HCT116 (cell line): ENCODE data around the gene ELK4. TPM values are rescaled to one million over a fixed set of nuclear protein-coding genes. Genes with fewer than 3 reads are reported as not detected.

Source experiments
- ATAC-seq: fragments of 200-7000 bp; cut with Tn5 transposase; 2 replicates; pipeline ENCODE4 v1.9.1; 2020; ENCODE audit warnings: mild to moderate bottlenecking, moderate library complexity
- BruUV-seq: library from RNA; stranded (reverse); fragments of 400-500 nt; replicated peaks from 2 replicates; lab custom pipeline; 2021; lab: Mats Ljungman, UMichigan
- CTCF ChIA-PET: fragments of 300-600 bp; sonication (Branson Sonifier 250); formaldehyde crosslinking; loops from one replicate; lab custom pipeline; 2021; ENCODE audit warnings: antibody characterized with exemption; lab: Charles Lee
- POLR2A ChIA-PET: fragments of 300-600, 350-600 bp; sonication (Branson Sonifier 250); formaldehyde crosslinking; loops from one replicate; lab custom pipeline; 2021; ENCODE audit warnings: antibody characterized with exemption; lab: Charles Lee
- RAD21 ChIA-PET, 2 experiments: fragments of 300-600 bp; sonication (Branson Sonifier 250); formaldehyde crosslinking; loops; one replicate each; lab custom pipeline; 2023; ENCODE audit warnings: low total read pairs in 2 of 2; ENCODE audit not compliant: uncharacterized antibody in 2 of 2, unreplicated experiment in 2 of 2, low non-redundant PET in 1 of 2; lab: Charles Lee
- DNase-seq: peaks from one replicate; pipeline ENCODE4 v3.0.0-alpha.2; 2010; ENCODE audit warnings: low read depth, low spot score
- H2AFZ ChIP-seq: fragments of 200-600 bp; shearing (Covaris generic), sonication (generic); 2 replicates; pipeline ENCODE4 v1.6.1; 2017; ENCODE audit warnings: low read depth, mixed run types, mixed read lengths, antibody characterized with exemption, low read length; ENCODE audit not compliant: poor library complexity, severe bottlenecking
- H3K27ac ChIP-seq: 2 replicates; pipeline ENCODE4 v1.5.1; 2012; ENCODE audit warnings: low read depth, low read length
- H3K27me3 ChIP-seq: fragments of 200-600 bp; sonication (generic); 2 replicates; pipeline ENCODE4 v1.6.1; 2016; ENCODE audit warnings: mixed run types, low read length, mixed read lengths; ENCODE audit not compliant: insufficient read depth
- H3K36me3 ChIP-seq, 2 experiments: fragments of 200-500 bp in 1 of 2; fragments of 200-600 bp in 1 of 2; sonication (Bioruptor generic) in 1 of 2; sonication (generic) in 1 of 2; 2 replicates each; pipeline versions ENCODE4 v1.5.1 to v1.6.1; 2014 to 2016; ENCODE audit warnings: low read length in 2 of 2, inconsistent platforms in 1 of 2, mixed read lengths in 1 of 2, mixed run types in 1 of 2; ENCODE audit not compliant: insufficient read depth in 2 of 2, control insufficient read depth in 1 of 2
- H3K4me1 ChIP-seq, 2 experiments: fragments of 200-600 bp in 1 of 2; sonication (generic) in 1 of 2; 2 replicates each; pipeline versions ENCODE4 v1.5.1 to v1.6.1; 2012 to 2017; ENCODE audit warnings: low read length in 2 of 2, inconsistent platforms in 1 of 2, mild to moderate bottlenecking in 1 of 2, mixed read lengths in 1 of 2, mixed run types in 1 of 2, moderate library complexity in 1 of 2; ENCODE audit not compliant: insufficient read depth in 2 of 2, control insufficient read depth in 1 of 2
- H3K4me2 ChIP-seq: fragments of 200-600 bp; sonication (generic); 2 replicates; pipeline ENCODE4 v1.6.1; 2017; ENCODE audit warnings: mixed run types, low read length, mixed read lengths
- H3K4me3 ChIP-seq, 2 experiments: fragments of 200-600 bp in 1 of 2; sonication (generic) in 1 of 2; replicated peaks in 1 of 2; 2 replicates each; pipeline ENCODE4 v1.5.1; 2011 to 2016; ENCODE audit warnings: low read length in 2 of 2, control low read depth in 1 of 2, low read depth in 1 of 2, mild to moderate bottlenecking in 1 of 2, mixed read lengths in 1 of 2, mixed run types in 1 of 2
- H3K79me2 ChIP-seq: fragments of 200-600 bp; sonication (generic); 2 replicates; pipeline ENCODE4 v1.6.1; 2017; ENCODE audit warnings: mild to moderate bottlenecking, mixed run types, low read length, moderate library complexity, mixed read lengths; ENCODE audit not compliant: insufficient read depth
- H3K9ac ChIP-seq: fragments of 200-600 bp; sonication (generic); 2 replicates; pipeline ENCODE4 v1.6.1; 2016; ENCODE audit warnings: low read length, mixed read lengths
- H3K9me2 ChIP-seq: fragments of 200-600 bp; sonication (generic), shearing (Covaris generic); 2 replicates; pipeline ENCODE4 v1.6.1; 2017; ENCODE audit warnings: mixed run types, mild to moderate bottlenecking, moderate library complexity; ENCODE audit not compliant: insufficient read depth
- H3K9me3 ChIP-seq, 2 experiments: fragments of 200-500 bp in 1 of 2; fragments of 200-600 bp in 1 of 2; sonication (Bioruptor generic) in 1 of 2; sonication (generic) in 1 of 2; 2 replicates each; pipeline ENCODE4 v1.6.1; 2014 to 2017; ENCODE audit warnings: low read length in 2 of 2, mixed read lengths in 2 of 2, inconsistent platforms in 1 of 2, low read depth in 1 of 2, mild to moderate bottlenecking in 1 of 2, mixed run types in 1 of 2, moderate library complexity in 1 of 2; ENCODE audit not compliant: control insufficient read depth in 1 of 2, insufficient read depth in 1 of 2
- H4K20me1 ChIP-seq: fragments of 200-600 bp; sonication (generic), shearing (Covaris generic); 2 replicates; pipeline ENCODE4 v1.6.1; 2017; ENCODE audit warnings: mixed run types, mild to moderate bottlenecking, moderate library complexity; ENCODE audit not compliant: insufficient read depth
- CBX3 ChIP-seq: IDR thresholded peaks from 2 replicates; pipeline ENCODE4 v1.6.1; 2012; ENCODE audit warnings: low read depth
- EZH2phosphoT487 ChIP-seq: fragments of 200-600 bp; IDR thresholded peaks from 2 replicates; pipeline ENCODE4 v1.6.1; 2018; ENCODE audit warnings: antibody characterized with exemption, borderline replicate concordance
- FOSL1 ChIP-seq: IDR thresholded peaks from 2 replicates; pipeline ENCODE4 v1.6.1; 2012; ENCODE audit warnings: low read depth
- SIN3A ChIP-seq: IDR thresholded peaks from 2 replicates; pipeline ENCODE4 v1.6.1; 2012; ENCODE audit warnings: low read depth
- SP1 ChIP-seq: IDR thresholded peaks from 2 replicates; pipeline ENCODE4 v1.6.1; 2012; ENCODE audit warnings: low read depth
- ZFX ChIP-seq: fragments of 450-650 bp; IDR thresholded peaks from 2 replicates; pipeline ENCODE4 v1.6.1; 2017
- ZNF274 ChIP-seq: fragments of 200-500 bp; sonication (Bioruptor generic); IDR thresholded peaks from 2 replicates; pipeline ENCODE4 v1.6.1; 2014; ENCODE audit warnings: mild to moderate bottlenecking, low read depth, low read length, inconsistent platforms
- intact Hi-C: fragments of 100-400 bp; cut with micrococcal nuclease; formaldehyde crosslinking; loops from 2 replicates; pipeline ENCODE4 v1.10.0; 2022
- total RNA-seq: library from RNA; stranded (reverse); gene quantifications from one replicate; pipeline ENCODE4 v1.2.1, GENCODE V29; 2021; ENCODE audit not compliant: unreplicated experiment
- TF ChIP-seq, protein P1 (sequence below): IDR thresholded peaks from 2 replicates; pipeline ENCODE4 v1.6.1; 2012; ENCODE audit warnings: low read depth

The ELK4 gene
- total RNA-seq, 1 experiment from 2014 or later = 46.2 TPM

DNA sequence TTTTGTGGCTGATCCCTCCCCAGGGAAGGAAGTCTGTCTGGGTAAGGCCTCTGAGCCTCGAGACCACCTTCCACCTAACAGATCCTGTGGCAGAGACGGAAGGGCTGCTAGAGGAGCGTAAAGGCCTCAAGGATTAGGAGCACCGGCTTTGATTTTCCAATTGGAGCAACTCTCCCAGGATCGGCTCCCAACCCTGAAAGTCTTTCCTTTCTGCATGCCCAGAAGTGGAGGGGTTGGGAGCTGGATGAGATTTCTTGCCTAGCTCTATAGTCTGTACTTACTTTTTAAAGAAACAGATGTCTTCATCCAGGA is 41.4 kb downstream of the ELK4 start:
- intact Hi-C loops = loop anchor here (2.0 to 10.0 kb wide), 3 partner anchors 120 to 387 kb away; no protein-coding TSS in a partner anchor
- H3K4me2 ChIP-seq = no peak overlapping the region
- TF ChIP-seq EZH2phosphoT487 (no peak), ZFX (no peak), FOSL1 (no peak), ZNF274 (no peak), SIN3A (no peak), SP1 (no peak), CBX3 (no peak)
- TF ChIP-seq, protein P1, sequence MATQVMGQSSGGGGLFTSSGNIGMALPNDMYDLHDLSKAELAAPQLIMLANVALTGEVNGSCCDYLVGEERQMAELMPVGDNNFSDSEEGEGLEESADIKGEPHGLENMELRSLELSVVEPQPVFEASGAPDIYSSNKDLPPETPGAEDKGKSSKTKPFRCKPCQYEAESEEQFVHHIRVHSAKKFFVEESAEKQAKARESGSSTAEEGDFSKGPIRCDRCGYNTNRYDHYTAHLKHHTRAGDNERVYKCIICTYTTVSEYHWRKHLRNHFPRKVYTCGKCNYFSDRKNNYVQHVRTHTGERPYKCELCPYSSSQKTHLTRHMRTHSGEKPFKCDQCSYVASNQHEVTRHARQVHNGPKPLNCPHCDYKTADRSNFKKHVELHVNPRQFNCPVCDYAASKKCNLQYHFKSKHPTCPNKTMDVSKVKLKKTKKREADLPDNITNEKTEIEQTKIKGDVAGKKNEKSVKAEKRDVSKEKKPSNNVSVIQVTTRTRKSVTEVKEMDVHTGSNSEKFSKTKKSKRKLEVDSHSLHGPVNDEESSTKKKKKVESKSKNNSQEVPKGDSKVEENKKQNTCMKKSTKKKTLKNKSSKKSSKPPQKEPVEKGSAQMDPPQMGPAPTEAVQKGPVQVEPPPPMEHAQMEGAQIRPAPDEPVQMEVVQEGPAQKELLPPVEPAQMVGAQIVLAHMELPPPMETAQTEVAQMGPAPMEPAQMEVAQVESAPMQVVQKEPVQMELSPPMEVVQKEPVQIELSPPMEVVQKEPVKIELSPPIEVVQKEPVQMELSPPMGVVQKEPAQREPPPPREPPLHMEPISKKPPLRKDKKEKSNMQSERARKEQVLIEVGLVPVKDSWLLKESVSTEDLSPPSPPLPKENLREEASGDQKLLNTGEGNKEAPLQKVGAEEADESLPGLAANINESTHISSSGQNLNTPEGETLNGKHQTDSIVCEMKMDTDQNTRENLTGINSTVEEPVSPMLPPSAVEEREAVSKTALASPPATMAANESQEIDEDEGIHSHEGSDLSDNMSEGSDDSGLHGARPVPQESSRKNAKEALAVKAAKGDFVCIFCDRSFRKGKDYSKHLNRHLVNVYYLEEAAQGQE = no peak
- H3K36me3 ChIP-seq = no peaks in the 10 kb centered on the region
- no peaks in the 10 kb centered on the region for H3K9me3 ChIP-seq
- no peaks in the 10 kb centered on the region for H3K79me2 ChIP-seq
- H3K9ac ChIP-seq = no peak overlapping the region
- ChIA-PET CTCF (interaction anchor here (4.9 to 8.1 kb wide), 2 partner anchors 68 to 120 kb away, joined by 41 to 230 read pairs; no protein-coding TSS in a partner anchor), POLR2A (no interaction called here), RAD21 (interaction anchor here (1.5 to 2.9 kb wide), 2 partner anchors 67 kb away, joined by 6 to 45 read pairs; no protein-coding TSS in a partner anchor)
- no peak overlapping the region for H2AFZ ChIP-seq
- DNase-seq = no peak
- no peak overlapping the region for H3K27ac ChIP-seq
- no peaks in the 10 kb centered on the region for H4K20me1 ChIP-seq
- H3K4me3 ChIP-seq = no peak overlapping the region
- no peaks in the 10 kb centered on the region for H3K9me2 ChIP-seq
- BruUV-seq = no TSS peak
- ATAC-seq = no peak
- H3K4me1 ChIP-seq = peaks cover 0 to 11% of the 10 kb centered on the region in 2 experiments; a peak in 2 of 4 replicates
- no peaks in the 10 kb centered on the region for H3K27me3 ChIP-seq
